Panc1 (cell line): ENCODE data around the gene MECR. TPM values are rescaled to one million over a fixed set of nuclear protein-coding genes. Genes with fewer than 3 reads are reported as not detected.

ENCODE experiments used
- ATAC-seq: fragments of 200-7000 bp; cut with Tn5 transposase; 2 replicates; pipeline ENCODE4 v1.9.1; 2020; ENCODE audit warnings: mild to moderate bottlenecking, moderate library complexity
- BruUV-seq: library from RNA; stranded (reverse); fragments of 400-500 nt; replicated peaks from 2 replicates; lab custom pipeline; 2021; lab: Mats Ljungman, UMichigan
- CTCF ChIA-PET: fragments of 300-600 bp; sonication (Branson Sonifier 250); formaldehyde crosslinking; loops from one replicate; lab custom pipeline; 2022; ENCODE audit warnings: antibody characterized with exemption; lab: Charles Lee
- POLR2A ChIA-PET: fragments of 300-600 bp; sonication (Branson Sonifier 250); formaldehyde crosslinking; loops from one replicate; lab custom pipeline; 2022; ENCODE audit warnings: antibody characterized with exemption; lab: Charles Lee
- DNase-seq: peaks from one replicate; pipeline ENCODE4 v3.0.0-alpha.2; 2010; ENCODE audit warnings: low read depth, low spot score
- H3K27ac ChIP-seq: 2 replicates; pipeline ENCODE4 v1.5.1; 2011; ENCODE audit warnings: mild to moderate bottlenecking, low read length, inconsistent platforms
- H3K27me3 ChIP-seq: fragments of 200-500 bp; sonication (Bioruptor generic); 2 replicates; pipeline ENCODE4 v1.6.0; 2014; ENCODE audit warnings: low read length, inconsistent platforms; ENCODE audit not compliant: control insufficient read depth, insufficient read depth
- H3K36me3 ChIP-seq: fragments of 200-500 bp; sonication (Bioruptor generic); 2 replicates; pipeline ENCODE4 v1.5.1; 2014; ENCODE audit warnings: inconsistent platforms, mild to moderate bottlenecking, low read length, moderate library complexity; ENCODE audit not compliant: control insufficient read depth, insufficient read depth
- H3K4me1 ChIP-seq: 2 replicates; pipeline ENCODE4 v1.5.1; 2011; ENCODE audit warnings: inconsistent platforms, mild to moderate bottlenecking, low read length, moderate library complexity; ENCODE audit not compliant: control insufficient read depth, insufficient read depth
- H3K4me3 ChIP-seq, 2 experiments: 2 replicates each; pipeline ENCODE4 v1.5.1; 2011 to 2012; ENCODE audit warnings: low read depth in 2 of 2, low read length in 2 of 2, mild to moderate bottlenecking in 2 of 2, inconsistent platforms in 1 of 2, moderate library complexity in 1 of 2
- H3K9me3 ChIP-seq: fragments of 200-500 bp; sonication (Bioruptor generic); 2 replicates; pipeline ENCODE4 v1.5.1; 2014; ENCODE audit warnings: low read depth, mild to moderate bottlenecking, inconsistent platforms, low read length, moderate library complexity; ENCODE audit not compliant: control insufficient read depth, insufficient read depth
- CTCF ChIP-seq: fragments of 450-650 bp; IDR thresholded peaks from 2 replicates; pipeline ENCODE4 v1.5.1; 2017; ENCODE audit warnings: mild to moderate bottlenecking
- POLR2AphosphoS5 ChIP-seq: IDR thresholded peaks from 2 replicates; pipeline ENCODE4 v1.6.1; 2012; ENCODE audit warnings: mild to moderate bottlenecking, low read depth, low read length, moderate library complexity
- REST ChIP-seq, 2 experiments: IDR thresholded peaks; 2 replicates each; pipeline ENCODE4 v1.6.1; 2011 to 2012; ENCODE audit warnings: low read depth in 2 of 2, control low read depth in 1 of 2, low read length in 1 of 2, mild to moderate bottlenecking in 1 of 2, moderate library complexity in 1 of 2; ENCODE audit not compliant: insufficient read depth in 1 of 2
- SIN3A ChIP-seq: IDR thresholded peaks from 2 replicates; pipeline ENCODE4 v1.6.1; 2012; ENCODE audit warnings: low read depth, mild to moderate bottlenecking, low read length, moderate library complexity, borderline replicate concordance; ENCODE audit not compliant: insufficient read depth
- TCF7L2 ChIP-seq: IDR thresholded peaks from 2 replicates; pipeline ENCODE4 v1.6.1; 2011; ENCODE audit warnings: mild to moderate bottlenecking, low read depth, low read length, inconsistent platforms
- in situ Hi-C: cut with HindIII; loops from 2 replicates; pipeline ENCODE4 v1.10.0; 2016; ENCODE audit warnings: low sequenced_read_pairs, low pct_unique_long_range_greater_than_20kb
- intact Hi-C: fragments of 100-400 bp; cut with micrococcal nuclease; formaldehyde crosslinking; loops from one replicate; pipeline ENCODE4 v1.10.0; 2022; ENCODE audit not compliant: unreplicated experiment
- total RNA-seq: library from RNA; stranded (reverse); gene quantifications from one replicate; pipeline ENCODE4 v1.2.1, GENCODE V29; 2021; ENCODE audit not compliant: unreplicated experiment

Gene MECR
- total RNA-seq, 1 experiment from 2014 or later, result 25.7 TPM

GRCh38 chr1:29159773-29160172, 71.0 kb downstream of the MECR start:
- no peaks in the 10 kb centered on the region for H3K9me3 ChIP-seq
- H3K36me3 ChIP-seq, result peaks cover 30% of the 10 kb centered on the region
- ATAC-seq (no peak), DNase-seq (no peak)
- CTCF ChIA-PET, result no interaction called here
- BruUV-seq, result no TSS peak
- intact Hi-C loops (no loop called here), in situ Hi-C loops (no loop called here)
- H3K27ac ChIP-seq, result no peak overlapping the region
- TF ChIP-seq REST (IDR thresholded peaks at IDR 0.05; ENCODE audit: insufficient read depth in 1 of 2, low read depth in 2 of 2, low read length in 1 of 2) (no peak), TCF7L2 (no peak), SIN3A (no peak), CTCF (no peak), POLR2AphosphoS5 (no peak)
- POLR2A ChIA-PET, result interaction anchor here (0.6 kb wide), 1 partner anchor 13 kb away, joined by 6 read pairs; no protein-coding TSS in a partner anchor
- no peaks in the 10 kb centered on the region for H3K27me3 ChIP-seq
- no peaks in the 10 kb centered on the region for H3K4me1 ChIP-seq
- H3K4me3 ChIP-seq, result no peak overlapping the region

GRCh38 chr1:29157269-29157601, 73.5 kb downstream of the MECR start:
- no peak overlapping the region for H3K27ac ChIP-seq
- no TSS peak for BruUV-seq
- H3K4me1 ChIP-seq, result no peaks in the 10 kb centered on the region
- H3K36me3 ChIP-seq, result peaks cover 25% of the 10 kb centered on the region
- intact Hi-C loops, result no loop called here
- no peaks in the 10 kb centered on the region for H3K27me3 ChIP-seq
- no peak for DNase-seq
- POLR2A ChIA-PET, result no interaction called here
- CTCF ChIA-PET, result no interaction called here
- ATAC-seq, result no peak
- in situ Hi-C loops, result no loop called here
- no peak overlapping the region for H3K4me3 ChIP-seq
- TF ChIP-seq CTCF, result no peak
- no peak for TF ChIP-seq SIN3A
- no peak for TF ChIP-seq POLR2AphosphoS5
- TF ChIP-seq TCF7L2, result no peak
- no peak for TF ChIP-seq REST (IDR thresholded peaks at IDR 0.05; ENCODE audit: insufficient read depth in 1 of 2, low read depth in 2 of 2, low read length in 1 of 2)
- H3K9me3 ChIP-seq, result no peaks in the 10 kb centered on the region
